GM10266 (cell line): ENCODE measurements around the gene ANKRD13A.
"Not testable (repeated sequence)": the region's sequence is repeated elsewhere in the genome, so short reads cannot be mapped to it uniquely, and the experiment has no call there.

Source experiments
- DNase-seq: peaks from one replicate; pipeline ENCODE4 v3.0.0; 2012; ENCODE audit errors: extremely low spot score
- CTCF ChIP-seq: IDR thresholded peaks from 2 replicates; pipeline ENCODE4 v1.5.1; 2012; ENCODE audit warnings: mild to moderate bottlenecking, low read depth; ENCODE audit not compliant: control insufficient read depth, insufficient read depth; ENCODE audit errors: missing control alignments

ANKRD13A gene

GRCh38 chr12:110050927-110051326 lies 51.7 kb downstream of the ANKRD13A start:
- no peak for DNase-seq
- TF ChIP-seq CTCF = no peak

- not testable (repeated sequence) for DNase-seq
Observed at GRCh38 chr12:110055375-110056352, 56.4 kb downstream of the ANKRD13A start.

GRCh38 chr12:110056643-110057042 lies 57.4 kb downstream of the ANKRD13A start:
- DNase-seq = not testable (repeated sequence)

- no peak for DNase-seq
- TF ChIP-seq CTCF = no peak
Observed at GRCh38 chr12:110058875-110059615, 59.8 kb downstream of the ANKRD13A start.

- no peak for TF ChIP-seq CTCF
- no peak for DNase-seq
Observed at GRCh38 chr12:110059651-110060000, 60.4 kb downstream of the ANKRD13A start.

- DNase-seq = no peak
- no peak for TF ChIP-seq CTCF
Observed at GRCh38 chr12:110062241-110062640, 63.0 kb downstream of the ANKRD13A start.

GRCh38 chr12:110065540-110065939 lies 66.3 kb downstream of the ANKRD13A start:
- no peak for DNase-seq
- TF ChIP-seq CTCF = no peak

GRCh38 chr12:110067531-110067930 lies 68.3 kb downstream of the ANKRD13A start:
- DNase-seq = no peak
- no peak for TF ChIP-seq CTCF

- DNase-seq = not testable (repeated sequence)
Observed at GRCh38 chr12:110068115-110068514, 68.9 kb downstream of the ANKRD13A start.
